H1 (cell line): ENCODE data around the gene GRIK1. TPM values are rescaled to one million over a fixed set of nuclear protein-coding genes. Genes with fewer than 3 reads are reported as not detected.

Experiments used
- CTCF ChIA-PET: fragments of 300-600 bp; sonication (Branson Sonifier 250); formaldehyde crosslinking; loops from one replicate; lab custom pipeline; 2021; ENCODE audit not compliant: partially characterized antibody; lab: Charles Lee
- POLR2A ChIA-PET: fragments of 300-600 bp; sonication (Branson Sonifier 250); formaldehyde crosslinking; loops from one replicate; lab custom pipeline; 2021; ENCODE audit warnings: inconsistent platforms; ENCODE audit not compliant: partially characterized antibody; lab: Charles Lee
- DNase-seq, 2 experiments: peaks; one replicate each; pipeline versions ENCODE4 v3.0.0 to v3.0.0-alpha.2; 2010 to 2022; ENCODE audit warnings: low spot score in 2 of 2, low read depth in 1 of 2, mixed read lengths in 1 of 2
- FAIRE-seq: peaks from 2 replicates; lab custom pipeline; 2011; peaks lifted over from hg19 to GRCh38; lab: Jason Lieb, UNC
- H2AFZ ChIP-seq: 2 replicates; pipeline ENCODE4 v1.8.1; 2012; ENCODE audit warnings: low read length, inconsistent platforms
- H2AK5ac ChIP-seq: 2 replicates; pipeline ENCODE4 v1.6.1; 2013; ENCODE audit warnings: low read depth, low read length
- H2BK120ac ChIP-seq: replicated peaks from 2 replicates; pipeline ENCODE3; 2013; ENCODE audit warnings: low read depth, low read length, inconsistent platforms
- H2BK12ac ChIP-seq: 2 replicates; pipeline ENCODE4 v1.6.1; 2013; ENCODE audit warnings: low read depth, low read length
- H2BK15ac ChIP-seq: 2 replicates; pipeline ENCODE4 v1.6.1; 2013; ENCODE audit warnings: low read length
- H2BK20ac ChIP-seq: 2 replicates; pipeline ENCODE4 v1.6.1; 2013; ENCODE audit warnings: low read length
- H2BK5ac ChIP-seq: 2 replicates; pipeline ENCODE4 v1.6.1; 2013; ENCODE audit warnings: low read depth, low read length
- H3K14ac ChIP-seq: 2 replicates; pipeline ENCODE4 v1.6.1; 2013; ENCODE audit warnings: inconsistent platforms; ENCODE audit not compliant: insufficient read length
- H3K18ac ChIP-seq: 2 replicates; pipeline ENCODE4 v1.6.1; 2013; ENCODE audit warnings: low read length; ENCODE audit errors: extremely low read depth
- H3K23ac ChIP-seq: 2 replicates; pipeline ENCODE4 v1.6.1; 2013; ENCODE audit warnings: inconsistent platforms; ENCODE audit not compliant: insufficient read length
- H3K23me2 ChIP-seq: 2 replicates; pipeline ENCODE4 v1.6.1; 2013; ENCODE audit warnings: low read depth, low read length
- H3K27ac ChIP-seq: 2 replicates; pipeline ENCODE4 v1.6.1; 2011; ENCODE audit warnings: low read depth, low read length, inconsistent platforms
- H3K27me3 ChIP-seq, 4 experiments: replicated peaks in 1 of 4; 1 replicate in 1 of 4; 2 replicates in 3 of 4; pipeline versions ENCODE4 v1.6.1 to v1.8.1; 2011 to 2013; ENCODE audit warnings: low read length in 3 of 4, mild to moderate bottlenecking in 3 of 4, inconsistent platforms in 2 of 4, mixed read lengths in 2 of 4, moderate library complexity in 1 of 4; ENCODE audit not compliant: control insufficient read depth in 3 of 4, insufficient read depth in 3 of 4; ENCODE audit errors: extremely low read depth in 1 of 4
- H3K36me3 ChIP-seq, 4 experiments: 2 replicates each; pipeline versions ENCODE4 v1.6.1 to v1.8.1; 2011 to 2013; ENCODE audit warnings: mild to moderate bottlenecking in 4 of 4, low read length in 3 of 4, moderate library complexity in 2 of 4, control low read depth in 1 of 4, inconsistent platforms in 1 of 4; ENCODE audit not compliant: insufficient read depth in 4 of 4, control insufficient read depth in 2 of 4
- H3K4ac ChIP-seq: replicated peaks from 2 replicates; pipeline ENCODE3; 2013; ENCODE audit warnings: low read length, low read depth, mixed read lengths, inconsistent platforms; ENCODE audit not compliant: insufficient read length
- H3K4me1 ChIP-seq, 4 experiments: replicated peaks in 1 of 4; 1 replicate in 1 of 4; 2 replicates in 3 of 4; pipeline versions ENCODE4 v1.6.1 to v1.8.1; 2011 to 2013; ENCODE audit warnings: low read length in 3 of 4, inconsistent platforms in 2 of 4, mixed read lengths in 1 of 4; ENCODE audit not compliant: insufficient read depth in 4 of 4, control insufficient read depth in 3 of 4
- H3K4me2 ChIP-seq, 2 experiments: 2 replicates each; pipeline versions ENCODE4 v1.6.1 to v1.8.1; 2011 to 2013; ENCODE audit warnings: low read depth in 2 of 2, low read length in 2 of 2, control low read depth in 1 of 2, inconsistent platforms in 1 of 2, mild to moderate bottlenecking in 1 of 2; ENCODE audit not compliant: insufficient read depth in 1 of 2
- H3K4me3 ChIP-seq, 4 experiments: fragments of 200-600, 300-600 bp in 1 of 4; sonication (generic), shearing (Covaris generic), sonication (Bioruptor Twin) in 1 of 4; 2 replicates each; pipeline versions ENCODE4 v1.5.1 to v1.8.1; 2011 to 2016; ENCODE audit warnings: low read length in 4 of 4, low read depth in 3 of 4, control low read depth in 2 of 4, inconsistent platforms in 2 of 4, mild to moderate bottlenecking in 2 of 4, mixed read lengths in 1 of 4, moderate library complexity in 1 of 4; ENCODE audit not compliant: insufficient read depth in 2 of 4; ENCODE audit errors: extremely low read depth in 1 of 4
- H3K56ac ChIP-seq: replicated peaks from 2 replicates; pipeline ENCODE3; 2013; ENCODE audit warnings: low read depth, mild to moderate bottlenecking, mixed read lengths, low read length, inconsistent platforms; ENCODE audit not compliant: insufficient read length
- H3K79me1 ChIP-seq: 2 replicates; pipeline ENCODE4 v1.6.1; 2013; ENCODE audit warnings: low read depth, low read length, control low read depth
- H3K79me2 ChIP-seq, 2 experiments: 2 replicates each; pipeline versions ENCODE4 v1.6.1 to v1.8.1; 2012 to 2013; ENCODE audit warnings: low read length in 2 of 2, mild to moderate bottlenecking in 2 of 2, inconsistent platforms in 1 of 2; ENCODE audit not compliant: insufficient read depth in 2 of 2, control insufficient read depth in 1 of 2
- H3K9ac ChIP-seq, 4 experiments: replicated peaks in 1 of 4; 1 replicate in 1 of 4; 2 replicates in 3 of 4; pipeline versions ENCODE4 v1.6.1 to v1.8.1; 2011 to 2013; ENCODE audit warnings: low read depth in 3 of 4, low read length in 3 of 4, control low read depth in 2 of 4, mild to moderate bottlenecking in 2 of 4, moderate library complexity in 2 of 4, inconsistent platforms in 1 of 4; ENCODE audit errors: extremely low read depth in 1 of 4
- H3K9me3 ChIP-seq, 2 experiments: 2 replicates each; pipeline versions ENCODE4 v1.6.1 to v1.8.1; 2012 to 2013; ENCODE audit warnings: mild to moderate bottlenecking in 2 of 2, moderate library complexity in 2 of 2, control low read depth in 1 of 2, inconsistent platforms in 1 of 2, low read depth in 1 of 2, low read length in 1 of 2, mixed read lengths in 1 of 2; ENCODE audit not compliant: insufficient read depth in 2 of 2
- H4K20me1 ChIP-seq, 2 experiments: replicated peaks in 1 of 2; 2 replicates each; pipeline versions ENCODE3 to v1.8.1; 2011 to 2013; ENCODE audit warnings: inconsistent platforms in 2 of 2, low read length in 2 of 2, mild to moderate bottlenecking in 1 of 2; ENCODE audit not compliant: insufficient read depth in 2 of 2, control insufficient read depth in 1 of 2
- H4K5ac ChIP-seq: 2 replicates; pipeline ENCODE4 v1.6.1; 2013; ENCODE audit warnings: low read length, low read depth, mixed read lengths, inconsistent platforms; ENCODE audit not compliant: insufficient read length
- H4K8ac ChIP-seq: 2 replicates; pipeline ENCODE4 v1.8.0; 2013; ENCODE audit warnings: mild to moderate bottlenecking, moderate library complexity, low read length, inconsistent platforms; ENCODE audit not compliant: insufficient read depth; ENCODE audit errors: extremely low read depth
- H4K91ac ChIP-seq: replicated peaks from 2 replicates; pipeline ENCODE3; 2013; ENCODE audit warnings: low read length, mixed read lengths, inconsistent platforms; ENCODE audit not compliant: insufficient read length
- JUN ChIP-seq: IDR thresholded peaks from 2 replicates; pipeline ENCODE4 v1.6.1; 2011; ENCODE audit warnings: low read depth, mild to moderate bottlenecking, improper control_type of control experiment, low read length
- NANOG ChIP-seq: IDR thresholded peaks from 2 replicates; pipeline ENCODE4 v1.6.1; 2011; ENCODE audit warnings: low read length, low read depth, mild to moderate bottlenecking, inconsistent platforms; ENCODE audit not compliant: insufficient read depth, poor library complexity, severe bottlenecking
- TAF7 ChIP-seq: optimal IDR thresholded peaks from 2 replicates; pipeline ENCODE3; 2011; ENCODE audit warnings: low read depth, mild to moderate bottlenecking, inconsistent platforms, low read length, moderate library complexity, borderline replicate concordance
- USF2 ChIP-seq: IDR thresholded peaks from 2 replicates; pipeline ENCODE4 v1.6.1; 2011; ENCODE audit warnings: low read length, improper control_type of control experiment
- WGBS, 2 experiments: shearing (Covaris generic) in 1 of 2; methylation state at CpG; one replicate each; pipeline versions ENCODE4 v1.1.6 to v1.1.7; 2013 to 2015; ENCODE audit warnings: low lambda C conversion rate in 2 of 2, mixed read lengths in 2 of 2, inconsistent platforms in 1 of 2, low coverage in 1 of 2, missing lambda C conversion rate in 1 of 2; ENCODE audit not compliant: insufficient replicate concordance in 2 of 2, insufficient coverage in 1 of 2, insufficient read length in 1 of 2; ENCODE audit errors: extremely low coverage in 1 of 2, missing lambda C conversion rate in 1 of 2; 5-methylcytosine and 5-hydroxymethylcytosine counted together
- polyA plus RNA-seq, 7 experiments: library from polyadenylated mRNA; depleted of rRNA in 3 of 7; stranded (reverse) in 5 of 7; unstranded in 2 of 7; fragments of >200 nt in 5 of 7; fragments of 200-250 nt in 2 of 7; gene quantifications; 1 replicate in 5 of 7; 2 replicates in 1 of 7; 4 replicates in 1 of 7; pipeline versions ENCODE4 v1.2.1 to v1.2.3, GENCODE V29; 2011 to 2013; ENCODE audit warnings: missing spikeins in 2 of 7, mixed read lengths in 2 of 7
- total RNA-seq: library from RNA; stranded (reverse); fragmentation: NEBNext Ultra II Directional; extraction: Animal tissue kit (Norgen Biotek cat#: 25700); gene quantifications from 2 replicates; pipeline ENCODE4 v1.2.1, GENCODE V29; 2021

GRIK1 gene
- total and polyA plus RNA-seq, 2 of the 8 experiments (the other 6 are each of a cell fraction or from before 2014, with no cell fraction given) = 0.11 to 0.32 TPM

GRCh38 chr21:29529139-29529538 is 410.7 kb downstream of the GRIK1 start:
- CTCF ChIA-PET = interaction anchor here (0.6 to 1.3 kb wide), 4 partner anchors 9 to 26 kb away, joined by 3 read pairs; no protein-coding TSS in a partner anchor
- Histone ChIP-seq H2AK5ac (no peak overlapping the region), H2BK20ac (no peak overlapping the region)

More at GRCh38 chr21:29529139-29529538, 410.7 kb downstream of the GRIK1 start:
- Histone ChIP-seq H4K91ac (no peak overlapping the region), H3K56ac (no peak overlapping the region), H2BK15ac (no peak overlapping the region), H3K9ac (no peak overlapping the region), H3K18ac (no peak overlapping the region), H3K4ac (no peak overlapping the region), H4K8ac (no peak overlapping the region), H3K27me3 (no peaks in the 10 kb centered on the region), H3K27ac (no peak overlapping the region), H2BK12ac (no peak overlapping the region), H2BK5ac (no peak overlapping the region), H3K36me3 (no peaks in the 10 kb centered on the region), H3K79me2 (no peaks in the 10 kb centered on the region), H2BK120ac (no peak overlapping the region), H3K14ac (no peak overlapping the region), H3K4me2 (no peak overlapping the region), H3K4me3 (no peak overlapping the region), H3K9me3 (peaks cover 18% of the 10 kb centered on the region in 2 experiments), H2AFZ (no peak overlapping the region), H3K23me2 (no peaks in the 10 kb centered on the region), H3K79me1 (no peaks in the 10 kb centered on the region), H4K20me1 (no peaks in the 10 kb centered on the region), H4K5ac (no peak overlapping the region), H3K4me1 (no peaks in the 10 kb centered on the region), H3K23ac (no peak overlapping the region)
- TF ChIP-seq USF2 (no peak), TAF7 (no peak), JUN (no peak), NANOG (no peak)
- POLR2A ChIA-PET = no interaction called here
- whole genome bisulfite sequencing, 2 experiments = 93% methylated on average over 4 of the region's 4 CpGs; no CpG with 5 or more reads in 1 of the 2 experiments
- DNase-seq = no peak
- no peak for FAIRE-seq
